Activated CD8-positive, alpha-beta memory T cell treated with anti-CD3 and anti-CD28 coated beads for 24 hours (primary cell): ENCODE measurements around the gene AMBP.

Source experiments
- DNase-seq: peaks from one replicate; pipeline ENCODE4 v3.0.0-alpha.2; 2020

AMBP gene

GRCh38 chr9:114090798-114091197, 12.7 kb upstream of the AMBP start:
- no peak for DNase-seq

- no peak for DNase-seq
Measured at GRCh38 chr9:114089206-114089840, 11.2 kb upstream of the AMBP start.

- DNase-seq: peak; percentile 28
Measured at GRCh38 chr9:114088571-114089170, 10.6 kb upstream of the AMBP start.

GRCh38 chr9:114087721-114088120, 9.6 kb upstream of the AMBP start:
- DNase-seq: peak; percentile 11

- peak; percentile 26 for DNase-seq
Measured at GRCh38 chr9:114086607-114087006, 8.5 kb upstream of the AMBP start.

GRCh38 chr9:114086009-114086408, 7.9 kb upstream of the AMBP start:
- DNase-seq: peak; percentile 30

- DNase-seq: peak; percentile 35
Measured at GRCh38 chr9:114085387-114085789, 7.3 kb upstream of the AMBP start.

GRCh38 chr9:114084282-114085073, 6.4 kb upstream of the AMBP start:
- peak; percentile 43 for DNase-seq

- peak; percentile 37 for DNase-seq
Measured at GRCh38 chr9:114083666-114084065, 5.6 kb upstream of the AMBP start.

- DNase-seq: peak; percentile 46
Measured at GRCh38 chr9:114082763-114083412, 4.8 kb upstream of the AMBP start.

- peak; percentile 92 for DNase-seq
Measured at GRCh38 chr9:114082017-114082762, 4.1 kb upstream of the AMBP start.

- peak; percentile 35 for DNase-seq
Measured at GRCh38 chr9:114081441-114082016, 3.4 kb upstream of the AMBP start.

GRCh38 chr9:114080773-114081440, 2.8 kb upstream of the AMBP start:
- DNase-seq: no peak

- no peak for DNase-seq
Measured at GRCh38 chr9:114080195-114080772, 2.2 kb upstream of the AMBP start.

- no peak for DNase-seq
Measured at GRCh38 chr9:114078781-114079156, 669 bp upstream of the AMBP start.

- DNase-seq: no peak
Measured at GRCh38 chr9:114077162-114077837, 800 bp downstream of the AMBP start.

GRCh38 chr9:114076237-114077161, 1.6 kb downstream of the AMBP start:
- no peak for DNase-seq

- no peak for DNase-seq
Measured at GRCh38 chr9:114075602-114076001, 2.5 kb downstream of the AMBP start.
